Measurements from ENCODE around the gene IMPDH2. TPM values are rescaled to one million over a fixed set of nuclear protein-coding genes. Genes with fewer than 3 reads are reported as not detected.
"Not testable (repeated sequence)": the region's sequence is repeated elsewhere in the genome, so short reads cannot be mapped to it uniquely, and the experiment has no call there.

The IMPDH2 gene
- total RNA-seq, 1 experiment from 2014 or later: 522 TPM

DNA sequence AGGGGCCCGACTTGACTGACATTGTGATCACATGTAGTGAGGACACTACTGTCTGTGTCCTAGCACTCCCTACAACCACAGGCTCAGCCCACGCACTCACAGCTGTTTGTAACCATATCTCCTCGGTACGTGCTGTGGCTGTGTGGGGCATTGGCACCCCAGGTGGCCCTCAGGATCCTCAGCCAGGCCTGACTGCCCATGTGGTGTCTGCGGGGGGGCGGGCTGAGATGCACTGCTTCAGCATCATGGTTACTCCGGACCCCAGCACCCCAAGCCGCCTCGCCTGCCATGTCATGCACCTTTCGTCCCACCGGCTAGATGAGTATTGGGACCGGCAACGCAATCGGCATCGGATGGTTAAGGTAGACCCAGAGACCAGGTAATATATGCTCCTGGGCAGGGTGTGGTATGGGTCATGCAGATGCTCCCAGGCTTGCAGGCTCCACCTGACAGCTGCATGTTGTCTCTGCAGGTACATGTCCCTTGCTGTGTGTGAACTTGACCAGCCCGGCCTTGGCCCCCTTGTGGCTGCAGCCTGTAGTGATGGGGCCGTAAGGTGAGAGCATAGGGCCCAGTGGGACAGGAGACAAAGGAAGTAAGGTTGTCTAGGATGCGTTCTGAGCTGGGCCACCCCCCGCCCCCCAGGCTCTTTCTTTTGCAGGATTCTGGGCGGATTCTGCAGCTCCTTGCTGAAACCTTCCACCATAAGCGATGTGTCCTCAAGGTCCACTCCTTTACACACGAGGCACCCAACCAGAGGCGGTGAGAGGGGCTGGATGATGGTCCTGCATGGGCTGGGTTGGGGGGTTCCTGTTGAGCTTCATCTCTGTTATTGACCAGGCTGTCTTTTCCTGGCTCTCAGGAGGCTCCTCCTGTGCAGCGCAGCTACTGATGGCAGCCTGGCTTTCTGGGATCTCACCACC is 15.2 kb downstream of the IMPDH2 start:
- H3K9me3 ChIP-seq (ENCODE audit: low read length): no peaks in the 10 kb centered on the region
- no peak overlapping the region for H3K27ac ChIP-seq (ENCODE audit: low read length)
- H3K36me3 ChIP-seq (ENCODE audit: insufficient read depth, low read length): peaks cover 7% of the 10 kb centered on the region; the same call in 1 of the 2 replicates
- DNase-seq: peak; percentile 90
- no peaks in the 10 kb centered on the region for H3K9me2 ChIP-seq (replicated peaks; ENCODE audit: insufficient read depth, low read length)
- H3K9ac ChIP-seq (ENCODE audit: low read length): no peak overlapping the region
- no peak overlapping the region for H2AFZ ChIP-seq (ENCODE audit: low read length)
- H3K4me2 ChIP-seq (ENCODE audit: low read depth, low read length, poor library complexity, severe bottlenecking): no peak overlapping the region
- H3K4me3 ChIP-seq (ENCODE audit: low read length): no peak overlapping the region
- peaks cover 9% of the 10 kb centered on the region; the same call in 1 of the 2 replicates for H4K20me1 ChIP-seq (ENCODE audit: insufficient read depth, low read depth, low read length)
- peaks cover 16% of the 10 kb centered on the region for H3K79me2 ChIP-seq (ENCODE audit: low read length)
- H3K4me1 ChIP-seq (ENCODE audit: low read length): peaks cover 29% of the 10 kb centered on the region
- no peaks in the 10 kb centered on the region for H3K27me3 ChIP-seq (ENCODE audit: low read length)

DNA sequence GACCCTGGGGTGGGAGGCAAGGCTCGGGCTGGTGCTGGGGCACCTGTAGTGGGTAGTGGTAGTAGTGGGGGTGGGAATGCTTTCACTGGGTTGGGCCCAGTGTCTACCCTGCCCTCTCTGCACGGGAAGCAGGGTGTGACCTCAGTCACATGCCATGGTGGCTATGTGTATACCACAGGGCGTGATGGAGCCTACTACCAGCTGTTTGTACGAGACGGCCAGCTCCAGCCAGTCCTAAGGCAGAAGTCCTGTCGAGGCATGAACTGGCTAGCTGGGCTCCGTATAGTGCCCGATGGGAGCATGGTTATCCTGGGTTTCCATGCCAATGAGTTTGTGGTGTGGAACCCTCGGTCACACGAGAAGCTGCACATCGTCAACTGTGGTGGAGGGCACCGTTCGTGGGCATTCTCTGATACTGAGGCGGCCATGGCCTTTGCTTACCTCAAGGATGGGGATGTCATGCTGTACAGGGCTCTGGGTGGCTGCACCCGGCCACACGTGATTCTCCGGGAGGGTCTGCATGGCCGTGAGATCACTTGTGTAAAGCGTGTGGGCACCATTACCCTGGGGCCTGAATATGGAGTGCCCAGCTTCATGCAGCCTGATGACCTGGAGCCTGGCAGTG is 16.0 kb downstream of the IMPDH2 start:
- no peak overlapping the region for H3K4me2 ChIP-seq (ENCODE audit: low read depth, low read length, poor library complexity, severe bottlenecking)
- H3K4me1 ChIP-seq (ENCODE audit: low read length): peaks cover 30% of the 10 kb centered on the region
- no peak overlapping the region for H3K27ac ChIP-seq (ENCODE audit: low read length)
- no peak overlapping the region for H2AFZ ChIP-seq (ENCODE audit: low read length)
- no peaks in the 10 kb centered on the region for H3K9me2 ChIP-seq (replicated peaks; ENCODE audit: insufficient read depth, low read length)
- H3K79me2 ChIP-seq (ENCODE audit: low read length): peaks cover 24% of the 10 kb centered on the region
- no peaks in the 10 kb centered on the region for H3K27me3 ChIP-seq (ENCODE audit: low read length)
- no peak for DNase-seq
- no peak overlapping the region for H3K9ac ChIP-seq (ENCODE audit: low read length)
- H3K36me3 ChIP-seq (ENCODE audit: insufficient read depth, low read length): peaks cover 7% of the 10 kb centered on the region; the same call in 1 of the 2 replicates
- no peaks in the 10 kb centered on the region for H3K9me3 ChIP-seq (ENCODE audit: low read length)
- H3K4me3 ChIP-seq (ENCODE audit: low read length): no peak overlapping the region
- peaks cover 13% of the 10 kb centered on the region; the same call in 1 of the 2 replicates for H4K20me1 ChIP-seq (ENCODE audit: insufficient read depth, low read depth, low read length)

DNA sequence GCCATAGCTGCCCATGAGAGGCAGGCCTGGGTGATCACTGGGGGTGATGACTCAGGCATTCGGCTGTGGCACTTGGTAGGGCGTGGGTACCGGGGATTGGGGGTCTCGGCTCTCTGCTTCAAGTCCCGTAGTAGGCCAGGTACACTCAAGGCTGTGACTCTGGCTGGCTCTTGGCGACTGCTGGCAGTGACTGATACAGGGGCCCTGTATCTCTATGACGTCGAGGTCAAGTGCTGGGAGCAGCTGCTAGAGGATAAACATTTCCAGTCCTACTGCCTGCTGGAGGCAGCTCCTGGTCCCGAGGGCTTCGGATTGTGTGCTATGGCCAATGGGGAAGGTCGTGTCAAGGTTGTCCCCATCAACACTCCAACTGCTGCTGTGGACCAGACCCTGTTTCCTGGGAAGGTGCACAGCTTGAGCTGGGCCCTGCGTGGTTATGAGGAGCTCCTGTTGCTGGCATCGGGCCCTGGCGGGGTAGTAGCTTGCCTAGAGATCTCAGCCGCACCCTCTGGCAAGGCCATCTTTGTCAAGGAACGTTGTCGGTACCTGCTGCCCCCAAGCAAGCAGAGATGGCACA is 16.7 kb downstream of the IMPDH2 start:
- H3K9ac ChIP-seq (ENCODE audit: low read length): no peak overlapping the region
- no peak for DNase-seq

DNA sequence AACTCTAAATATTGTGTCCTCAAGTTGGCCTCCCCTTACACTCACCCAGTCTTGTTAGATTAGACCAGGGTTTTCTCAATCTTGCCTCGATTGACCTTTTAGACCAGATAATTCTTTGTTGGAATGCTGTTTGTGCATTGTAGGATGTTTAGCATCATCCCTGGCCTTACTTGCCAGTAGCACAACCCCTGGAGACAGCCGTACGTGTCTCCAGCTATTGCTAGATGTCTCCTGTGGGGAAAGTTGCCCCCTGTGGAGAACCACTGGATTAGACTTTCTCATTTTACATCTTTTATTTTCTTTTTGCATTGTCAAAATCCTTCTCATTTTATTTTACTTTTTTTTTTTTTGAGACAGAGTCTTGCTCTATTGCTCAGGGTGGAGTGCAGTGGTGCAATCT is 19.8 kb downstream of the IMPDH2 start:
- peaks cover 15% of the 10 kb centered on the region; the same call in 1 of the 2 replicates for H4K20me1 ChIP-seq (ENCODE audit: insufficient read depth, low read depth, low read length)
- no peak overlapping the region for H2AFZ ChIP-seq (ENCODE audit: low read length)
- no peaks in the 10 kb centered on the region for H3K36me3 ChIP-seq (ENCODE audit: insufficient read depth, low read length)
- H3K9ac ChIP-seq (ENCODE audit: low read length): no peak overlapping the region
- DNase-seq: no peak
- H3K4me2 ChIP-seq (ENCODE audit: low read depth, low read length, poor library complexity, severe bottlenecking): no peak overlapping the region
- no peaks in the 10 kb centered on the region for H3K27me3 ChIP-seq (ENCODE audit: low read length)
- peaks cover 31% of the 10 kb centered on the region for H3K79me2 ChIP-seq (ENCODE audit: low read length)
- no peaks in the 10 kb centered on the region for H3K9me3 ChIP-seq (ENCODE audit: low read length)
- no peak overlapping the region for H3K27ac ChIP-seq (ENCODE audit: low read length)
- H3K9me2 ChIP-seq (replicated peaks; ENCODE audit: insufficient read depth, low read length): no peaks in the 10 kb centered on the region
- H3K4me1 ChIP-seq (ENCODE audit: low read length): peaks cover 33% of the 10 kb centered on the region
- no peak overlapping the region for H3K4me3 ChIP-seq (ENCODE audit: low read length)

More for the DNA sequence above, 16.7 kb downstream of the IMPDH2 start:
- Histone ChIP-seq H3K36me3 (ENCODE audit: insufficient read depth, low read length) (peaks cover 7% of the 10 kb centered on the region; the same call in 1 of the 2 replicates), H2AFZ (ENCODE audit: low read length) (no peak overlapping the region), H4K20me1 (ENCODE audit: insufficient read depth, low read depth, low read length) (peaks cover 15% of the 10 kb centered on the region; the same call in 1 of the 2 replicates), H3K9me3 (ENCODE audit: low read length) (no peaks in the 10 kb centered on the region), H3K27me3 (ENCODE audit: low read length) (no peaks in the 10 kb centered on the region), H3K27ac (ENCODE audit: low read length) (no peak overlapping the region), H3K4me1 (ENCODE audit: low read length) (peaks cover 30% of the 10 kb centered on the region), H3K4me3 (ENCODE audit: low read length) (no peak overlapping the region), H3K9me2 (replicated peaks; ENCODE audit: insufficient read depth, low read length) (no peaks in the 10 kb centered on the region), H3K79me2 (ENCODE audit: low read length) (peaks cover 28% of the 10 kb centered on the region), H3K4me2 (ENCODE audit: low read depth, low read length, poor library complexity, severe bottlenecking) (no peak overlapping the region)

DNA sequence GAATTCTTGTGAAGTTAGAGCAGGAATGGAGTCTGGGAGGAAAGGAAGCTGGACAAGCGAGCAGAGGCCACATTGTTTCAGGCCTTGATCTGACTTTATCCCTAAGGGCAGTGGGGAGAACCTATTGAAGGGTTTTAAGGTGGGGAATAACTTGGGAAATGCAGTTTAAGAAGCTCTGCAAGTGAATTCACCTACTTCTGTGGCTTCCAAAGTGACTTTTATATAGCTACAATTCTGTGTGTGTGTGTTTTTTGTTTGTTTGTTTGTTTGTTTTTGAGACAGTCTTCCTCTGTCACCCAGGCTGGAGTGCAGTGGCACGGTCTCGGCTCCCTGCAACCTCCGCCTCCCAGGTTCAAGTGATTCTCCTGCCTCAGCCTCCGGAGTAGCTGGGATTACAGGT is 20.6 kb downstream of the IMPDH2 start:
- not testable (repeated sequence) for H3K9me2 ChIP-seq (replicated peaks; ENCODE audit: insufficient read depth, low read length); DNase-seq; H3K36me3 ChIP-seq (ENCODE audit: insufficient read depth, low read length); H3K27ac ChIP-seq (ENCODE audit: low read length); H3K9me3 ChIP-seq (ENCODE audit: low read length); H3K27me3 ChIP-seq (ENCODE audit: low read length); H2AFZ ChIP-seq (ENCODE audit: low read length)
- Histone ChIP-seq H3K9ac (ENCODE audit: low read length) (peak overlapping the region; percentile 69), H3K79me2 (ENCODE audit: low read length) (peaks cover 31% of the 10 kb centered on the region), H3K4me3 (ENCODE audit: low read length) (peak overlapping the region; percentile 82), H3K4me1 (ENCODE audit: low read length) (peaks cover 25% of the 10 kb centered on the region), H3K4me2 (ENCODE audit: low read depth, low read length, poor library complexity, severe bottlenecking) (peak overlapping the region; percentile 93), H4K20me1 (ENCODE audit: insufficient read depth, low read depth, low read length) (peaks cover 12% of the 10 kb centered on the region; the same call in 1 of the 2 replicates)

DNA sequence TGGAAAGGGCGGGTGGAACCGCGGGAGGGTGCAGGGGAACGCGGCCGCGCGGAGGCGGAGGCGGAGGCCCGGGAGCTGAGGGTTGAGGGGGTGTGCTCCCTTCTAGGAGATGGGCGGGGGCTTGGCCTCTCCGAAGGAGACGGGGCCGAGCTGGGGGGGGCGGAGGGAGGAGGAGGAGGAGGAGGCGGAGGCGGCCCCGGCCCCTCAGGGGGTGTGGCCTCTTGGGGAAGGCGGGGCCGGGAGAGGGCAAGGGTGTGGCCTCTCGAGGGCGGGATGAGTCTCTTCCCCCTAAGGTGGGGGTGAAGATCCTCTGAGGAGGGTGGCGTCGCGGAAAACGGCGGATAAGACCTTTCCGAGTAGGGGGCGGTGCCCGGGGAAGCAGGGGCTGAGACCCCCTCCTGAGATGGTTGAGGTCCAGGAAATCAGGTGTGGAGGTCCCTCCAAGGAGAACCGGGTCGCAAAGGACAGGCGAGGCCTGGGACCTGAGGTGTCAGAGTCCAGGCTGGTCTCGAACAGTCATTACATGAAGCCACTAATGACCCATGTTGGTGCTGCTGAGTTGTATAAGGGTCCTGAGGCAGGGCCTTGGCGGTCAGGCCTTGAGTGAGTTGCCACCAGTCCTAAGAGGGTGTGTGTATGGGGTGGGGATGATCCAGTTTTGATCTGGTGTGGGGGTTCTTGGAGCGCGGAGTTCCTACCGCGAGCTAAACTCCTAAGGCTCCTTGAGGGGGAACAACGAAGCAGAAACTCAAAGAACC is 21.2 kb downstream of the IMPDH2 start:
- Histone ChIP-seq H3K9ac (ENCODE audit: low read length) (peak overlapping the region; percentile 90), H3K27me3 (ENCODE audit: low read length) (no peaks in the 10 kb centered on the region), H3K9me3 (ENCODE audit: low read length) (no peaks in the 10 kb centered on the region), H3K27ac (ENCODE audit: low read length) (peak overlapping the region; percentile 85), H2AFZ (ENCODE audit: low read length) (no peak overlapping the region), H3K79me2 (ENCODE audit: low read length) (peaks cover 31% of the 10 kb centered on the region), H4K20me1 (ENCODE audit: insufficient read depth, low read depth, low read length) (peaks cover 7% of the 10 kb centered on the region; the same call in 1 of the 2 replicates), H3K4me2 (ENCODE audit: low read depth, low read length, poor library complexity, severe bottlenecking) (peak overlapping the region; percentile 93), H3K36me3 (ENCODE audit: insufficient read depth, low read length) (no peaks in the 10 kb centered on the region), H3K4me1 (ENCODE audit: low read length) (peaks cover 23% of the 10 kb centered on the region), H3K9me2 (replicated peaks; ENCODE audit: insufficient read depth, low read length) (no peaks in the 10 kb centered on the region), H3K4me3 (ENCODE audit: low read length) (peak overlapping the region; percentile 82)
- peak; percentile 97 for DNase-seq

DNA sequence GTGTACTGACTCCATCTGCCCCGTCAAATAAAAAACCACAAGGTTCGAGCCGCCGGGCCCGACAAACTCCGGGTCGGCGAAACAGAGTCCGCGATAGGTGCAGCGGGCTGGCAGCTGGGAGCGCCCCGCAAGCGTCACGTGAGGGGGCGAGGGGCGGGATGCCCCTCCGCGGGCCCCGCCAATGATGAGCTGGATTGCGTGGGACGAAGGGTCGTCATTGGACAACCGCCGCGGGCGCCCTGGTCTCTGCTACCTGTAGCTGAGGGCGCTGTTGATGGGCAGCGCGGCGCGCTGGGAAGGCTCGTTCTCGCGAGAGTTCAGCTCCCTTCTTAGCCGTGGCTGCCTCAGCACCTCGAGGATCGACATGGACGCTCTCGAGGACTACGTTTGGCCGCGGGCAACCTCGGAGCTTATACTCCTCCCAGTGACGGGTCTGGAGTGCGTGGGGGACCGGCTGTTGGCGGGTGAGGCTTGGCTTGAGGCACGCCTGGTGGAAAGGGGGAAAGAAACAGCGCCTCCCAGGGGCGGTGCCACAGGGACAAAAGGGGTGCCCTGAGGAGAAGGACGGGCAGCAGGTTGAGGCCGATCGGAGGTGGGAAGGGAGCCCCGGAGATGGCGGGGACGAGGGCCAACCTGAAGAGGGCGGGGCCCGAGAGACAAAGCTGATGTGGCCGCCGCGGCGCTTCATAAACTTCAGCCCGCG is 22.0 kb downstream of the IMPDH2 start, which contains the start of gene WDR6:
Gene WDR6 (plus strand): TSS at position 324 of the 703 bp plus-strand sequence. CDS start 41 bp downstream, at position 365.
- Histone ChIP-seq H3K36me3 (ENCODE audit: insufficient read depth, low read length) (no peaks in the 10 kb centered on the region), H3K27me3 (ENCODE audit: low read length) (no peaks in the 10 kb centered on the region), H3K4me2 (ENCODE audit: low read depth, low read length, poor library complexity, severe bottlenecking) (peak within 1 kb of the TSS; percentile 93), H2AFZ (ENCODE audit: low read length) (no peak within 1 kb of the TSS), H4K20me1 (ENCODE audit: insufficient read depth, low read depth, low read length) (peaks cover 7% of the 10 kb centered on the region; the same call in 1 of the 2 replicates), H3K27ac (ENCODE audit: low read length) (peak within 1 kb of the TSS; percentile 85), H3K9me2 (replicated peaks; ENCODE audit: insufficient read depth, low read length) (no peaks in the 10 kb centered on the region), H3K9me3 (ENCODE audit: low read length) (no peaks in the 10 kb centered on the region), H3K79me2 (ENCODE audit: low read length) (peaks cover 30% of the 10 kb centered on the region), H3K4me1 (ENCODE audit: low read length) (peaks cover 23% of the 10 kb centered on the region), H3K9ac (ENCODE audit: low read length) (peak within 1 kb of the TSS; percentile 90), H3K4me3 (ENCODE audit: low read length) (peak within 1 kb of the TSS; percentile 82)
- peak; percentile 99 for DNase-seq
